ENCODE results near the gene EFNA4. TPM values are rescaled to one million over a fixed set of nuclear protein-coding genes. Genes with fewer than 3 reads are reported as not detected.

The EFNA4 gene
- polyA plus RNA-seq, 1 donor (not counting 4 experiments of a cell fraction or from before 2014, with no cell fraction given): 7.6 TPM

DNA sequence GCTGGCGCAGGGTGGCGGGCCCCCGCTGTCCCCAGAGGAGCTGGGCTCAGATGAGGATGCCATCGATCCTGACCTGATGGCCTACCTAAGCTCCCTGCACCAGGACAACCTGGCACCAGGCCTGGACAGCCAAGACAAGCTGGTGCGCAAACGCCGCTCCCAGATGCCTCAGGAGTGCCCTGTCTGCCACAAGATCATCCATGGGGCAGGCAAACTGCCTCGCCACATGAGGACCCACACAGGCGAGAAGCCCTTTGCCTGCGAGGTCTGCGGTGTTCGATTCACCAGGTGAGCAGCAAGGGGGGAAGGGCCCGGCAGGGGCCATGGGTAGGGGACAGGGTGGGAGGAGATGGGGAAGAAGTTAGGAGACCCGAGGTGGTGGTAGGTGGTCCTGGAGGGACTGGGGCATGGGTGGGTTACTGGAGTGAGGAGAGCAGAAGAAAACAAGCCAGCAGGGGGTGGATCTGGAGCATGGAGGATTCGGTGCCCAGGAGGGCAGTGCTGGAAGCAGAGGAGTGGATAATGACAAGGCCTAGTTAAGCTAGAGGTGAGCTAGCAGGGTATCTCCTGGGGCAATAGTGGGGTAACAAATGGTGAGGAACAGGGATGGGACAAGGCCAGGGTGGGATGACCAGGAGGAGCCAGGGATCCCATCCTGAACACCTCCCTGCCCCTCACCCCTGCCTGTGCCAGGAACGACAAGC is 47.9 kb upstream of the EFNA4 start:
- no peaks in the 10 kb centered on the region for H3K27me3 ChIP-seq (ENCODE audit: control insufficient read depth, extremely low read depth, insufficient read depth, low read length)
- H3K4me1 ChIP-seq (ENCODE audit: control insufficient read depth, extremely low read depth, insufficient read depth, low read length): peaks cover 51% of the 10 kb centered on the region
- H3K4me3 ChIP-seq (ENCODE audit: control insufficient read depth in 2 of 3, extremely low read depth in 1 of 3, insufficient read depth in 2 of 3, low read depth in 1 of 3, low read length in 3 of 3): no peak overlapping the region
- DNase-seq (ENCODE audit: low read depth, low spot score) (no peak), FAIRE-seq (no peak)
- no peak overlapping the region for H3K4me2 ChIP-seq (ENCODE audit: control insufficient read depth, extremely low read depth, insufficient read depth, low read depth, low read length)
- dilution Hi-C loops (cut with MboI; ENCODE audit: extremely low pct_ligation_motif_present, low sequenced_read_pairs): no loop called here
- no peaks in the 10 kb centered on the region for H3K9me1 ChIP-seq (ENCODE audit: control insufficient read depth, extremely low read depth, insufficient read depth, low read length)
- H3K36me3 ChIP-seq (ENCODE audit: control insufficient read depth in 2 of 2, extremely low read depth in 1 of 2, insufficient read depth in 2 of 2, low read length in 2 of 2): peaks cover 30 to 51% of the 10 kb centered on the region in 2 experiments
- no peak overlapping the region for H3K27ac ChIP-seq (ENCODE audit: control insufficient read depth, insufficient read depth, low read length)
- peaks cover 11% of the 10 kb centered on the region for H3K79me2 ChIP-seq (ENCODE audit: control insufficient read depth, insufficient read depth, low read length)
- H3K9me3 ChIP-seq (ENCODE audit: control insufficient read depth, low read depth, low read length): no peaks in the 10 kb centered on the region
- peaks cover 6% of the 10 kb centered on the region for H4K20me1 ChIP-seq (ENCODE audit: control insufficient read depth, extremely low read depth, insufficient read depth, low read length)
- no peak overlapping the region for H2AFZ ChIP-seq (ENCODE audit: control insufficient read depth, low read length)
- no peak for TF ChIP-seq EZH2 (IDR thresholded peaks at IDR 0.05; ENCODE audit: low read length)
- TF ChIP-seq, protein P1, sequence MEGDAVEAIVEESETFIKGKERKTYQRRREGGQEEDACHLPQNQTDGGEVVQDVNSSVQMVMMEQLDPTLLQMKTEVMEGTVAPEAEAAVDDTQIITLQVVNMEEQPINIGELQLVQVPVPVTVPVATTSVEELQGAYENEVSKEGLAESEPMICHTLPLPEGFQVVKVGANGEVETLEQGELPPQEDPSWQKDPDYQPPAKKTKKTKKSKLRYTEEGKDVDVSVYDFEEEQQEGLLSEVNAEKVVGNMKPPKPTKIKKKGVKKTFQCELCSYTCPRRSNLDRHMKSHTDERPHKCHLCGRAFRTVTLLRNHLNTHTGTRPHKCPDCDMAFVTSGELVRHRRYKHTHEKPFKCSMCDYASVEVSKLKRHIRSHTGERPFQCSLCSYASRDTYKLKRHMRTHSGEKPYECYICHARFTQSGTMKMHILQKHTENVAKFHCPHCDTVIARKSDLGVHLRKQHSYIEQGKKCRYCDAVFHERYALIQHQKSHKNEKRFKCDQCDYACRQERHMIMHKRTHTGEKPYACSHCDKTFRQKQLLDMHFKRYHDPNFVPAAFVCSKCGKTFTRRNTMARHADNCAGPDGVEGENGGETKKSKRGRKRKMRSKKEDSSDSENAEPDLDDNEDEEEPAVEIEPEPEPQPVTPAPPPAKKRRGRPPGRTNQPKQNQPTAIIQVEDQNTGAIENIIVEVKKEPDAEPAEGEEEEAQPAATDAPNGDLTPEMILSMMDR (optimal IDR thresholded peaks at IDR 0.05 in 1 of 3, IDR thresholded peaks at IDR 0.05 in 1 of 3, conservative IDR thresholded peaks at IDR 0.05 in 1 of 3; ENCODE audit: extremely low read depth in 1 of 3, insufficient read depth in 2 of 3, low read length in 3 of 3): no peak
- H3K9ac ChIP-seq (ENCODE audit: control insufficient read depth, extremely low read depth, insufficient read depth, low read length): no peak overlapping the region

DNA sequence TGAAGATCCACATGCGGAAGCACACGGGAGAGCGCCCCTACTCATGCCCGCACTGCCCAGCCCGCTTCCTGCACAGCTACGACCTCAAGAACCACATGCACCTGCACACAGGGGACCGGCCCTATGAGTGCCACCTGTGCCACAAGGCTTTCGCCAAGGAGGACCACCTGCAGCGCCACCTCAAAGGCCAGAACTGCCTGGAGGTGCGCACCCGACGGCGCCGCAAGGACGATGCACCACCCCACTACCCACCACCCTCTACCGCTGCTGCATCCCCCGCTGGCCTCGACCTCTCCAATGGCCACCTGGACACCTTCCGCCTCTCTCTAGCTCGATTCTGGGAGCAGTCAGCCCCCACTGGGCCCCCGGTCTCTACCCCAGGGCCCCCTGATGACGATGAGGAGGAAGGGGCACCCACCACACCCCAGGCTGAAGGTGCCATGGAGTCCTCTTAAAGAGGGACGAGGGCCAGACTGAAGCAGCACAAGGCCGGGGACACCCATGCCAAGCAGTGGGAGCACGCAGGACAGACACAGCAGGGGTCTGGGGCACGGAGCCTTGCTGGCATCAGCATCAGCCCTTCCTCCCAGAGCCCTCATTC is 47.2 kb upstream of the EFNA4 start:
- no peak for FAIRE-seq
- Histone ChIP-seq H2AFZ (ENCODE audit: control insufficient read depth, low read length) (no peak overlapping the region), H3K79me2 (ENCODE audit: control insufficient read depth, insufficient read depth, low read length) (peaks cover 7% of the 10 kb centered on the region), H3K27ac (ENCODE audit: control insufficient read depth, insufficient read depth, low read length) (peak overlapping the region; percentile 69), H3K9me1 (ENCODE audit: control insufficient read depth, extremely low read depth, insufficient read depth, low read length) (no peaks in the 10 kb centered on the region), H3K36me3 (ENCODE audit: control insufficient read depth in 2 of 2, extremely low read depth in 1 of 2, insufficient read depth in 2 of 2, low read length in 2 of 2) (peaks cover 30 to 45% of the 10 kb centered on the region in 2 experiments), H3K4me1 (ENCODE audit: control insufficient read depth, extremely low read depth, insufficient read depth, low read length) (peaks cover 45% of the 10 kb centered on the region), H3K9ac (ENCODE audit: control insufficient read depth, extremely low read depth, insufficient read depth, low read length) (peak overlapping the region; percentile 38), H3K4me2 (ENCODE audit: control insufficient read depth, extremely low read depth, insufficient read depth, low read depth, low read length) (no peak overlapping the region), H3K27me3 (ENCODE audit: control insufficient read depth, extremely low read depth, insufficient read depth, low read length) (no peaks in the 10 kb centered on the region), H4K20me1 (ENCODE audit: control insufficient read depth, extremely low read depth, insufficient read depth, low read length) (peaks cover 6% of the 10 kb centered on the region), H3K4me3 (ENCODE audit: control insufficient read depth in 2 of 3, extremely low read depth in 1 of 3, insufficient read depth in 2 of 3, low read depth in 1 of 3, low read length in 3 of 3) (no peak overlapping the region), H3K9me3 (ENCODE audit: control insufficient read depth, low read depth, low read length) (no peaks in the 10 kb centered on the region)
- dilution Hi-C loops (cut with MboI; ENCODE audit: extremely low pct_ligation_motif_present, low sequenced_read_pairs): no loop called here
- TF ChIP-seq EZH2 (IDR thresholded peaks at IDR 0.05; ENCODE audit: low read length): no peak
- TF ChIP-seq, protein P1 (optimal IDR thresholded peaks at IDR 0.05 in 1 of 3, IDR thresholded peaks at IDR 0.05 in 1 of 3, conservative IDR thresholded peaks at IDR 0.05 in 1 of 3; ENCODE audit: extremely low read depth in 1 of 3, insufficient read depth in 2 of 3, low read length in 3 of 3): no peak
- no peak for DNase-seq (ENCODE audit: low read depth, low spot score)

All from keratinocyte (primary cell).